HG02943 (cell line): ENCODE measurements around the gene C7orf25.

Experiments used
- ATAC-seq: cut with Tn5 transposase; IDR thresholded peaks from one replicate; pipeline ENCODE4 v1.9.1; 2021; ENCODE audit warnings: mild to moderate bottlenecking, low read depth, moderate library complexity; ENCODE audit not compliant: unreplicated experiment

Gene C7orf25

GRCh38 chr7:42911454-42912447 is at the start of gene C7orf25:
Gene C7orf25, minus strand, starts transcription at chr7:42912070. Its CDS starts 1,170 bp downstream, at chr7:42910900.
- peak; percentile 85 for ATAC-seq

- no peak for ATAC-seq
These were observed 49.3 kb upstream of the C7orf25 start for GRCh38 chr7:42961170-42961569.

DNA sequence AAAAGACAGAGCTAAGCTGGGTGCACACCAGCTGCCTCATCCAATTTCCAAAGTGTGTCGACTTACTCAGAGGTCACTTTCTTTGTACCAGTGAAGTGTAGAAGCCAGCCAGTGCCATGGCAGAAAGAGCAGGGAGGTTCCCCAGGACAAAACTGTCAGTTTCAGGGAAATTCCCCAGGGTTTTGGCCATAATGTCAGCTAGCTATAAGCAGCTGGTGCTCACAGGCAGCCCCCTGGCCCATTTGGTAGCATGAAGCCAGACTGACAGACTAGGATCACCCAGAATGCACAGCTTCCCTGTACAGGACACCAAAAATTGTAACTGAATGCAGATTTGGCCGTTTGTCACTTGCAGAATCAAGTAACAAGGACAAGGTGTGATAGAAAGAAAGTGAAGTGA is 48.9 kb upstream of the C7orf25 start:
- ATAC-seq = no peak

- ATAC-seq = no peak
These were observed 47.7 kb upstream of the C7orf25 start for GRCh38 chr7:42959549-42959948.

GRCh38 chr7:42956062-42956461 is 44.2 kb upstream of the C7orf25 start:
- no peak for ATAC-seq

DNA sequence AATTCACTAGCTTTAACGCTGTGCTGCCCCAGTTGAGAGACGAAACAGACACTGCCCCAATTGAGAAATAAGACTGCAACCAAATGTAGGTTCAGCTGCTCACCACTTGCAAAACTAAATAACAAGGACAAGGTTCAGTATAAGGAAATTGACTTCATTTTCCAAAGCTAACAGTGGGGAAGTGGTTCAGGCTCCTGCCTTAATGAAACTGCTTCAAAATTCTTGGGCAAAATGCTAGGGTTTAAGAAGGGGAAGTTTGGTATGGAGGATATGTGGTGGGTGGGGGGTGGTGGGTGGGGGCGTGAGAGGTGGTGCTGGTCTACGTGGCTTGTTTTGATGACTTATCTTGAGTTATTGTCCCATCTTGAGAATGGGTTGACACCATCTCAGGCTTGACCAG is 42.1 kb upstream of the C7orf25 start:
- ATAC-seq = no peak

- ATAC-seq = no peak
These were observed 40.5 kb upstream of the C7orf25 start for GRCh38 chr7:42952328-42952727.

DNA sequence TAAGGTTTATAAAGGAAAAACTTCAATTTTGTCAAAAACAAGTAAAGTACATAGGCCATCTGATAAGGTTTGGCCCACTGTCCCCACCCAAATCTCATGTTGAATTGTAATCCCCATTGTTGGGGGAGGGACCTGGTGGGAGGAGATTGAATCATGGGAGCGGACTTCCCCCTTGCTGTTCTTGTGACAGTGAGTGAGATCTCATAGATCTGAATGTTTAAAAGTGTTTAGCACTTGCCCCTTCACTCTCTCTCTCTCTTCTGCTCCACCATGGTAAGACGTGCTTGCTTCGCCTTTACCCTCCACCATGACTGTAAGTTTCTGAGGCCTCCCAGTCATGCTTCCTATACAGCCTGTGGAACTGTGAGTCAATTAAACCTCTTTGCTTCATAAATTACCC is 38.5 kb upstream of the C7orf25 start:
- no peak for ATAC-seq

GRCh38 chr7:42947521-42947920 is 35.7 kb upstream of the C7orf25 start:
- no peak for ATAC-seq

- ATAC-seq = no peak
These were observed 34.7 kb upstream of the C7orf25 start for GRCh38 chr7:42946627-42946950.

DNA sequence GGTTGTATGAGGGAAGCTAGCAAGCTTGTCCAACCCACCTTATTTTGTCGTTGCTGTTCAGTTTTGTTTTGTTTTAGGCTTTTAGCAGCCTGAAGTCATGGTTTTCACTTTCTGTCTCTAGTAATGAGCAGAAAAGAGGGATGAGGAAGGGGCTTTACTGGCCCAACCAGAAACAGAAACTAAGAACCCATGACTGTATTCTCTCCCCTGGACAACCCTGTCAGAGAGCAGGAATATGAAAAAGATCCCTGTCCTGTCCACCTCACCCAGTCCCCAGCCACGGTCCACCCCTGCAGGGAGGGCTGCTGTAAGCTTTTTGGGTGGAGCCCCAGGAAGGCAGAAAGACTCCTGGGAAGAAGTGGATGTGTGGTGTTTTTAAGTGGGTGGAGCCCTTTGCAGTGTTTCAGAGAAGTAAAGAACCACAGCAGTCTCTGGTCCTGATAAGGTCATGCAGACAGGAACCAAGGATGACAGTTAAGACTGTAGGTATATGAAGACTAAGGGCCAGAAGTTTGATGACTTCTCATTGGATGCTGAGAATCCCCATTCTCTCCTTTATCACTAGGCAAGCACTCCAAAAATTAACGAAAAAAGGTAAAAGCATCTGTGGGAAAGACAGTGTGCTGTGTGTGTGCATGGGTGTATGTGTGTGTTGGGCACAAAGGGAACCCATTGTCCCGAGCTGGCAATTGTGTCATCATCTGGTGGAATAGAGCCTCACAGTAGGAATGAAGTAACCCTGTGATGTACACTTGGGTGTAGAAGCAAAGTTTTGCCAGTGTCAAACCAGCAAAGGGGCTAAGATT is 34.2 kb upstream of the C7orf25 start:
- ATAC-seq = no peak

DNA sequence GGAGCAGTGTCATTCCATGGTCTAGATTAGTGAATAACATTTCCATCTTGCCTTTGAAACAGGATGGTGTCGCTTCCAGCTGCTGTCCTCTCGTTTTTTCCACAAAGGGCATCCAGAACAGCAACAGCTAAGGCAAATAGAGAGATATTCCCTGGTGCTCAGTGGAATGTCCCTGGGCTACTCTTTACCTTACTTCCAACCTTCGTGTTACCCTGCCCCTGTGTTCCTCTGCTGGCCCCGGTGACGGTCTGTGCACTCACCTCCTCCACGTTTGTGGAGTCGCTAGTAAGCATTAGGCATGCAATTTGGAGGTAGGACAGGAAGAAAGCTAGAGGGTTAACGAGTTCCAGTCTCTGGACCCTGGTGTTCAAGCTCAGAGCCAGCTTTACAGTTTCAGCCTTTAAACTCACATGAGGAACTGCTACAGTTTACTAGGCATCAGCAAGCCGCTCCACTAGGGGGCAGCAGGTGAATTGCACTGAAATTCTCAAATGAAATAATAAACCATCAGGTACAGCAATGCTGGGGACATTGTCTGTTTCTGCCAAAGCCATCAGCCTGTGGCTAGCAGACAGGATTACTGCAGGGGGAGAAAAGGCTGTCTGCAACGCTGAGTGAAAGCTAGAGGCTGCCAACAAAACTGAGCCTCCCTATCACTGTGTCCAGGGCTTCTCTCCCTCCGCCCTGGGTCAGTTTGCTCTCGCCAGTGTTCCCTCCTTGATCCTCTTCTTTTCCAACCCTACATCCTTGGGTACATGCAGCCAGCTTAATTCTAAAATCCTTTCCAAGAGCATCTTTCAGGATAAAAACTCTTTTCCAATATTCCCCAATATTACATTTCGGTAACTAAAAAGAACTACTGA is 29.3 kb upstream of the C7orf25 start:
- ATAC-seq = no peak

GRCh38 chr7:42939457-42940240 is 27.8 kb upstream of the C7orf25 start:
- ATAC-seq = no peak

DNA sequence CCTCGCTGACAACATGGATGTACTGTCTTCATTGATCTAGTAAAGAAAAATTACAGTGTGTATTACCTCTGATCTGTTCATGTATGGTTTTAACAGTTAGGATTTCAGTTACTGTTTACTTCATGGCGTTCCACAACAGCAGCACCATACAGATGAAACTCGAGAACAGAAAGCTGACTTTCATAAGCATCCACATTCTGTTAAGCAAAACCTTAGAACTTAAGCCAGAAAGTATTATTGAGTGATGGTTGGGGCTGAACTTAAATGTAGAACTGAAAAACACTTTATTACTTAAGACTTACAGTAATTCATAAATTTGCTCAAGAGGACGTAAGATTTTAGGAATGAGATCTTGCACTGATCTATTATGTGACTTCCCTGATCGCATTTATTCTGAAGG is 24.0 kb upstream of the C7orf25 start:
- ATAC-seq = no peak

GRCh38 chr7:42934291-42934690 is 22.4 kb upstream of the C7orf25 start:
- no peak for ATAC-seq

DNA sequence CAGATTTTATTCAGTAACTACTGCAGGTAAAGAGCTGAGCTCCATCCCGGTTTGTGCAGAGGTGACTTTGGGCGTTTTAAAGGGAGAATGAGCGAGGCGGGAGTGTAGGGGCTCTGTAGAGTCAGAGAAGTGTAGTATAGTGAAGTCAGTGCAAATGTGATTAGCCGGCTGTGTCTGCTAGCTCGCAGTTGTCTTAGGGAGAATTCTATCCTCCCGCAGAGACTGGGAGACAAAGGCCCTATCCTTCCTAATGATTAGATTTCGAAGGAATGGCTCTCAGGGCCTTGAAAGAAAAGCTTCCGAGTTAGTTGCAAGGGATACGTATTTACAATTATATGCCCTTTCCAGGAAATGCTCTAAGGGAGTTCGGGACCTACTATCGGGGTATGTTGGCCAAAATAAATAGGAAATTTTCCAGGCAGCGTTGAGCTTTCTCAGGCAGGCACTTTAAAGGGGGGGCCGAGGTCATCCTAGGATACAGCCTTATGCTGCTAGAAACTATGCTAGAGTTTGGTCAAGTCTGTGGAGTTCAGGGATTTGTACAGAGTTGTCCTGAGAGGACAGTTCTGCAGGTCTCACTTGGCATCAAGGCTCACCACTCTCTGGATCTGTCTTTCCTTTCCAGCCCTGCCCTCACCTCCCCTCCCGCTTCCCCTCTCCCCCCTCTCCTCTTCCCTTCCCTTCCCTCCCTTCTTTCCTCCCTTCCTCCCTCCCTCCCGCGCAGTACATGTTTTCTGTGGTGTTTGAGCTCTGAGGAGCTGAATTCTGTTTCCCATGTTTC is 21.1 kb upstream of the C7orf25 start:
- ATAC-seq = no peak

- ATAC-seq = peak; percentile 100
These were observed 20.2 kb upstream of the C7orf25 start, which contains the start of the genes MRPL32 and PSMA2 for GRCh38 chr7:42931834-42932651. Gene MRPL32, plus strand, starts transcription at chr7:42932376. Its CDS starts 11 bp downstream, at chr7:42932387. Gene PSMA2, minus strand, starts transcription at chr7:42932174. Its CDS starts 16 bp downstream, at chr7:42932158.

DNA sequence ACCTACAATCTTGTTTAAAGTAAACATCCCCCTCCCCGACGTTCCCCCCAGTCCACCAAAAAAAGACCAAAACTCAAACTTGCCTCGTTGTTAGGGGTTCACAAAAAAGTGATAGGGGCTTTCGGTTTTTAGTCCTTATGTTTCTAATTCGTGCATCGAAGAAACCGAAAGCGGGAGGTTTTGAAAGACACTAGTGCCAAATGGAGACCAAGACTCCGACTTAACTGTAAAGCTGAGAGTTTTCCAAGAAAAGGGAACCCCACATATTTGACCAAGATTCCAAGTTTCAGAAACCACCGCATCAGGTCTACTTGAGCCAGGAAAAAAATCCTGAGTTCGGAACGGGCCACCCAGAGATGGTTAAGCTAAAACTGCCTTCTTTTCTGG is 19.6 kb upstream of the C7orf25 start:
- ATAC-seq = no peak
